LNCAP (cell line): ENCODE results near the gene ALPI.

Experiments used
- TF ChIP-seq, protein P1 (sequence below): fragments of 450-650 bp; IDR thresholded peaks from 2 replicates; pipeline ENCODE4 v1.5.1; 2017; ENCODE audit warnings: mild to moderate bottlenecking

ALPI gene

DNA sequence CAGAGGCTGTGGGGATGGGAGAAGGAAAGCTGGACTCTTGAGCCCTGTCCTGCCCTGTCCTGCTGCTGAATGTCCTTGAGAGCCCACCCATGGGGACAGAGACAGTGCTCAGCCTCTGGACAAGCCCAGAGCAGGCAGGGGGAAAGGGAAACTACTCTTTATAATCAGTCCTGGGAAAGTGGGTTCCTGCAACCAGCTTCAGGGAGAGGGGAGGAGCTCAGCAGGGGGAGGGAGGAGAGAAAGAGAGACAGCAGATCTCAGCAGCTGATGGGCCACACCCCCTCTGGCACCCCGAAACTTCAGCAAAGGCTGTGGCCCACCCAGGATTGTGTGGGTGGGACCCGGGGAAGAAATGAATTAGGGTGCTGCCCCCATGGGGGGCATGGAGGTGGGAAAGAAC lies 20.1 kb downstream of the ALPI start:
- TF ChIP-seq, protein P1, sequence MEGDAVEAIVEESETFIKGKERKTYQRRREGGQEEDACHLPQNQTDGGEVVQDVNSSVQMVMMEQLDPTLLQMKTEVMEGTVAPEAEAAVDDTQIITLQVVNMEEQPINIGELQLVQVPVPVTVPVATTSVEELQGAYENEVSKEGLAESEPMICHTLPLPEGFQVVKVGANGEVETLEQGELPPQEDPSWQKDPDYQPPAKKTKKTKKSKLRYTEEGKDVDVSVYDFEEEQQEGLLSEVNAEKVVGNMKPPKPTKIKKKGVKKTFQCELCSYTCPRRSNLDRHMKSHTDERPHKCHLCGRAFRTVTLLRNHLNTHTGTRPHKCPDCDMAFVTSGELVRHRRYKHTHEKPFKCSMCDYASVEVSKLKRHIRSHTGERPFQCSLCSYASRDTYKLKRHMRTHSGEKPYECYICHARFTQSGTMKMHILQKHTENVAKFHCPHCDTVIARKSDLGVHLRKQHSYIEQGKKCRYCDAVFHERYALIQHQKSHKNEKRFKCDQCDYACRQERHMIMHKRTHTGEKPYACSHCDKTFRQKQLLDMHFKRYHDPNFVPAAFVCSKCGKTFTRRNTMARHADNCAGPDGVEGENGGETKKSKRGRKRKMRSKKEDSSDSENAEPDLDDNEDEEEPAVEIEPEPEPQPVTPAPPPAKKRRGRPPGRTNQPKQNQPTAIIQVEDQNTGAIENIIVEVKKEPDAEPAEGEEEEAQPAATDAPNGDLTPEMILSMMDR: no peak

DNA sequence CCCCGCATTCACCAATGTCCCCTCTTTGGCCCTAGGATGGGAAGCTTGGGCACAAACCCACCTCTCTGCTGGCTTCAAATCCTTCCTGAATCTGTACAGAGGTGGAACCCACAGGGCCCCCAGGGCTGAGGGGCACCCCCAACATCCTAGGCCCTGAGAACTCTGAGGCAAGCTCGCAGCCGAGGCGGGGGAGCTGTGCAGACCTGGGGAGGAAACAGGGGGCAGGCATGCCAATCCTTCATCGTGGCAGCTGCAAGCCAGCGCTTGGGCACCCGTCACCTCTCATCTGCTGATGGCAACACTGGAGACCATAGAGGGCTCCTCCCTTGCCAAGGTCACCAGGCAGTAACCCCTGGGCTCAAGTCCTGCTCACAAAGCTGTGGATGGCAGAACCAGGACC lies 20.8 kb downstream of the ALPI start:
- TF ChIP-seq, protein P1: no peak

DNA sequence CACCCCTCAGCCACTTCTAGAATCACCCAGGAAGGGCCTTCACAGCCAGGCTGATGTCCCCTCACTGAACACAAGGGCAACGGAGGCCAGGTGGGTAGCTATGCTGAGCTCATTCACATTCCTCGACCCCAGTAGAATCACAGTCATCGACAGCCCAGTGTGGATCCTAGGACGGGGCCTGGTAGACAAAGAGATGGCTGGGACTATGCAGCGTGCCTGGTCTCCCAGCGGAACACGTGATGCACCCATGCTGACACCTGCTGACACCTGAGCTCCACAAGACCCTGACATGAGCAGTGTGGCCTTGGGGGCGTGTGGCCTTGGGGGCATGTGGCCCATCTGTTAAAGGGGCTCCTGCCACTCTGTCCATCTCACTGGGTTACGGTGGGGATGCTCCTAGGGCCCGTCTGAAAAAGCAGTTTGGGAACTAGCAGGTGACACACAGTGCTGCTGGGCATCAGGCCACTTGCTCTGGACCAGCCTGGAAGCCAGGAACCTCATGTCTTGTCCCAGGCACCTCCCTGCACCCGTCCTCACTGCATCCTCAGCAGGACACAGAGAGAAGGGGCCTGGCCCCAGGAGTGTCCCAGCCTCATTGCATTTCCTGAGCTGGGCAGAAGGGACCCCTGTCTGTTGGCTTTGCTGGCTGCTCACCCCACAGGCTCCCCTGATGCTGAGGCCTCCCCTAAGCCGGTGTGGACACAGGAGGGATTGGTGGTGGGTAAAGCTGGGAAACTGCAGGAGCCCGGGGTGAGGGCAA lies 22.0 kb downstream of the ALPI start:
- TF ChIP-seq, protein P1: no peak

GRCh38 chr2:232478571-232479340 lies 22.8 kb downstream of the ALPI start:
- TF ChIP-seq, protein P1: no peak

DNA sequence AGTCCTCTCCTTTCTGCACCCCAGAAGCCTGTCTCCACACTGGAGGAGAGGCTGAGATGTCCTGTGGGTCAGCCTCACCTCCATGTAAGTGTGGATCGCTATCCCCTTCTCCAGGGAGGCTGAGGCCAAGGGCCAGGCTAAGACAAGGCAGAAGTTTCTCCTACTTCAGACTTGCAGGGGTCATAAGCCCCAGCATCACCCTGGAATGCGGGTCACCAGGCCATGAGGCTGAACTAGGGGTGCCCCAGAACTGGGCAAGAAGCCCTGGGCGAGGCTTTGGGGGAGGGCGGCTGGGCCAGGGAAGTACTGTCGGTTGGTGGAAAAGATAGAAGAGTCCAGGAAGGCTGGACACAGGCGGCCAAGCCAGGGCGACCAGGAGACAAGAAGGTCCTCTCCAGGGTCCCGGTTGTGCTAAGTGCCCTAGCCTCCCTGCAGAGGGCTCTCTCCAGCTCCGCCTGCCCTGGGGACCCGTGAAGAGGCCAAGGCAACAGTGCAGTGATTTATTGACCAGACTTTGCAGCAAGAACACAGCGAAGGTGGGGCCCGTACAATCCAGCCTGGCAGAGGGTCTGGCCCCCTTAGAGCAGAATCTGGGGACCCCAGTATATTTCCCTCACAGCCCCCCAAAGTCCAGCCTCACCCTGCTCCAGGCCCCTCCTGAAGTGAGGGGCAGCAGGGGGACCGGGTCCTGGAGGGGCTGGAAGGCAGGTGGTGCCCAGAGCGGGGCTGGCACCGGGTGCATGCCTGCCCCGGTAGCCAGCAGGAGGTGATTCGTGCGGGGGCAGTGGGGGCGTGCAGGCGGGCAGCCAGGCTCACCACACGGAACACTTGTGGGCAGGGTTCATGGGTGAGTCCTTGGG lies 23.6 kb downstream of the ALPI start:
- TF ChIP-seq, protein P1: no peak

- TF ChIP-seq, protein P1: no peak
Observed at GRCh38 chr2:232480201-232481190, 24.5 kb downstream of the ALPI start.
